Upper lobe of left lung (tissue), 6 donors: Measurements from ENCODE around the gene NDUFB11. TPM values are rescaled to one million over a fixed set of nuclear protein-coding genes. Genes with fewer than 3 reads are reported as not detected.
A peak's percentile ranks its signal among the peaks of the same experiment; 100 is the strongest.
"Not testable (repeated sequence)": the region's sequence is repeated elsewhere in the genome, so short reads cannot be mapped to it uniquely, and the experiment has no call there.

ENCODE experiments used
- ATAC-seq, 2 donors: fragments of 200-7000 bp; cut with Tn5 transposase; one replicate each; pipeline ENCODE4 v1.9.1; 2022; ENCODE audit warnings: mild to moderate bottlenecking in 2 of 2, moderate library complexity in 2 of 2; ENCODE audit not compliant: low FRiP score in 2 of 2
- DNase-seq, 2 donors: peaks; one replicate each; pipeline ENCODE4 v3.0.0-alpha.2; 2019 to 2020
- H3K27ac ChIP-seq, 4 donors: fragments of 200-600 bp; sonication (generic); one replicate each; pipeline ENCODE4 v1.5.1; 2016 to 2019
- H3K27me3 ChIP-seq, 4 donors: fragments of 200-600 bp; sonication (generic); one replicate each; pipeline ENCODE4 v1.5.1; 2017 to 2019
- H3K36me3 ChIP-seq, 4 donors: fragments of 200-600 bp; sonication (generic); one replicate each; pipeline ENCODE4 v1.5.1; 2016 to 2019
- H3K4me1 ChIP-seq, 4 donors: fragments of 200-600 bp; sonication (generic); one replicate each; pipeline ENCODE4 v1.5.1; 2018 to 2019
- H3K4me3 ChIP-seq, 4 donors: fragments of 200-600 bp; sonication (generic); one replicate each; pipeline ENCODE4 v1.5.1; 2017 to 2019; ENCODE audit warnings: mild to moderate bottlenecking in 2 of 4, moderate library complexity in 1 of 4
- H3K9me3 ChIP-seq, 4 donors: fragments of 200-600 bp; sonication (generic); one replicate each; pipeline ENCODE4 v1.5.1; 2018 to 2019
- EP300 ChIP-seq, 4 donors: sonication (generic); formaldehyde crosslinking; IDR thresholded peaks; one replicate each; pipeline ENCODE4 v1.5.1; 2017; ENCODE audit warnings: antibody characterized with exemption in 4 of 4, control low read depth in 2 of 4
- POLR2A ChIP-seq, 4 donors: fragments of 450-650 bp; IDR thresholded peaks; one replicate each; pipeline ENCODE4 v1.5.1; 2016 to 2017; ENCODE audit warnings: antibody characterized with exemption in 4 of 4, mild to moderate bottlenecking in 2 of 4
- POLR2AphosphoS5 ChIP-seq, 2 donors: sonication (generic); formaldehyde crosslinking; IDR thresholded peaks; one replicate each; pipeline ENCODE4 v1.5.1; 2017; ENCODE audit warnings: antibody characterized with exemption in 2 of 2
- WGBS, 2 donors: methylation state at CpG; one replicate each; pipeline ENCODE4 v1.1.5; 2017 to 2018; 5-methylcytosine and 5-hydroxymethylcytosine counted together
- total RNA-seq, 6 donors: library from RNA; depleted of rRNA in 4 of 6; stranded (reverse); fragments of >200 nt in 4 of 6; gene quantifications; one replicate each; pipeline versions ENCODE4 v1.1.0 to v1.2.1, GENCODE V29; 2016 to 2021
- TF ChIP-seq, protein P1 (sequence below), 6 experiments: fragments of 450-650 bp in 4 of 6; fragments of 200-600 bp in 2 of 6; sonication (generic) in 2 of 6; IDR thresholded peaks; one replicate each; pipeline ENCODE4 v1.5.1; 2016 to 2019; ENCODE audit warnings: antibody characterized with exemption in 6 of 6
- donor health status: DM: no; HTN: no; CAD: no; lungs with moderate emphysema.
- donor health status: DM: no; HTN: yes; CAD: no; lungs with severe emphysema.

NDUFB11 gene
- total RNA-seq, 6 donors from 2014 or later: 41.9 to 77.5 (median 66.7) TPM

DNA sequence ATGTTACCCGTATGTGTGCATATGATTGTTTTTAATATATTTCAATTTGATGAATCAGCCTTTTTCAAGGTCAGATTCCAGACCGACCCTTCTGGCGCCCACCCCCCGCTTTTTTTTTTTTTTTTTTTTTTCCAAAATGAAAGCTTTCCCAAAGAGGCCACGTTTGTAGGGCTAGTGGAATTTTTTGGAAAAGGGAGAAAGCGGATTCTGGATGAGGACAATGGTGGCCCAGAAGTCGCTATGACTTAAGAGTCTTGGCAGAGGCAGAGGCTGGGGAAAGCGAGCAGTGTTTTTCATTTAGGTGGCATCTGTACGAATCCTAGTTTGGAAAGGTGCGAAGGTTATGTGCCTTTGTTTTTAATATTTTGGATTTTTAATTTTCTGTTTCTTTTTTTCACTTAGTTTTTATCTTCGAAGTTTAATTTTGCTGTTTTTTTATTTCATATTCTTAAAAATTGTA, 14.6 kb downstream of the NDUFB11 start:
- H3K27ac ChIP-seq: peak overlapping the region; percentile 65 to 84 (median 82)
- H3K9me3 ChIP-seq: peaks cover 0 to 8% (median 0%) of the 10 kb centered on the region in 4 donors
- TF ChIP-seq, protein P1, sequence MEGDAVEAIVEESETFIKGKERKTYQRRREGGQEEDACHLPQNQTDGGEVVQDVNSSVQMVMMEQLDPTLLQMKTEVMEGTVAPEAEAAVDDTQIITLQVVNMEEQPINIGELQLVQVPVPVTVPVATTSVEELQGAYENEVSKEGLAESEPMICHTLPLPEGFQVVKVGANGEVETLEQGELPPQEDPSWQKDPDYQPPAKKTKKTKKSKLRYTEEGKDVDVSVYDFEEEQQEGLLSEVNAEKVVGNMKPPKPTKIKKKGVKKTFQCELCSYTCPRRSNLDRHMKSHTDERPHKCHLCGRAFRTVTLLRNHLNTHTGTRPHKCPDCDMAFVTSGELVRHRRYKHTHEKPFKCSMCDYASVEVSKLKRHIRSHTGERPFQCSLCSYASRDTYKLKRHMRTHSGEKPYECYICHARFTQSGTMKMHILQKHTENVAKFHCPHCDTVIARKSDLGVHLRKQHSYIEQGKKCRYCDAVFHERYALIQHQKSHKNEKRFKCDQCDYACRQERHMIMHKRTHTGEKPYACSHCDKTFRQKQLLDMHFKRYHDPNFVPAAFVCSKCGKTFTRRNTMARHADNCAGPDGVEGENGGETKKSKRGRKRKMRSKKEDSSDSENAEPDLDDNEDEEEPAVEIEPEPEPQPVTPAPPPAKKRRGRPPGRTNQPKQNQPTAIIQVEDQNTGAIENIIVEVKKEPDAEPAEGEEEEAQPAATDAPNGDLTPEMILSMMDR (IDR thresholded peaks at IDR 0.05): no peak
- no peak for TF ChIP-seq POLR2A (IDR thresholded peaks at IDR 0.05)
- TF ChIP-seq POLR2AphosphoS5 (IDR thresholded peaks at IDR 0.05): no peak
- TF ChIP-seq EP300 (IDR thresholded peaks at IDR 0.05): no peak
- H3K36me3 ChIP-seq: no peaks in the 10 kb centered on the region
- 27 to 48% methylated on average over 11 of the region's 11 CpGs for WGBS, 2 donors
- no peak for ATAC-seq
- peaks cover 0 to 9% (median 4%) of the 10 kb centered on the region in 4 donors for H3K4me1 ChIP-seq
- H3K27me3 ChIP-seq: no peaks in the 10 kb centered on the region
- H3K4me3 ChIP-seq: peak overlapping the region in 3 of 4 donors; percentile 52 to 62 (median 57)
- no peak for DNase-seq

DNA sequence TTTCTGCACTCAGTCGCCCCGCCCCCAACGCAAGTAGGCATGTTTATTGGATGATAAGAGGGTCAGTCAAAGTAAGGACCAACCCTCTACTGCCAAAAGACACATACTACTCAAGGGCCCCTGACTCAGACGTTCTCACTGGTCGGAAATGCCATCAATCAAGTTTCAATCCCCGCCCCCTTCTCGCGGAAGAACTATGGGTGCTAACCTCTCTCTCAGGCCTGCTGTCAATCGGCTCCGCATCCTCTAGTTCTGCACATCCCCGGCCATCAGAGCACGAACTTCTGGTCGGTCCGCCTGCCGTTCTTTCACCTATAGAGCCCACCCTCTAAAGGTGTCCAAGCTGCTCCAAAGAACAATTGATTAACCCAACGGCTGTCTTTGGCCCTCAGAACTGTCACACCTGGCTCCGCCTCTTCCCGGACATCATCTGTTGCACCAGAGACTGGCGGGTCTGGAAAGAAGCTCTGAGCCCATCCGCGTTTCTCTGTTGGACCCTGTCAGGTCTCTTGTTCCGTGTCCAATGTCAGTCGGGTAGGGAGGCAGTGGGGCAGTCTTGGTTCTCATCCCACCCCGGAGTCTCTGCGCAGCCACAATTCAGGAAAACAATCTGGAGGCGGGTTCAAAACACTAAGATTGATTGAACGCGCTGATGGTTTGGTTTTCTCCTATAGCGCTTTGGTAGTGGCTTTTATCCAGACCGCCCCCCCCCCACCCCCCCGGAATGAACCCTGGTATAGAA, 15.2 kb downstream of the NDUFB11 start:
- TF ChIP-seq, protein P1 (IDR thresholded peaks at IDR 0.05): no peak
- peak; percentile 34 to 70 for TF ChIP-seq POLR2AphosphoS5 (IDR thresholded peaks at IDR 0.05)
- peak in 2 of 4 donors; percentile 34 to 57 for TF ChIP-seq POLR2A (IDR thresholded peaks at IDR 0.05)
- DNase-seq (peak in 1 of 2 donors; percentile 88), ATAC-seq (peak; percentile 94 to 100)
- peak overlapping the region; percentile 65 to 84 (median 82) for H3K27ac ChIP-seq
- WGBS, 2 donors: 0 to 22% methylated on average over 9 to 31 of the region's 31 CpGs
- peak overlapping the region; percentile 47 to 62 (median 54) for H3K4me3 ChIP-seq
- peaks cover 0 to 9% (median 4%) of the 10 kb centered on the region in 4 donors for H3K4me1 ChIP-seq
- H3K27me3 ChIP-seq: no peaks in the 10 kb centered on the region
- peaks cover 0 to 8% (median 0%) of the 10 kb centered on the region in 4 donors for H3K9me3 ChIP-seq
- no peaks in the 10 kb centered on the region for H3K36me3 ChIP-seq

DNA sequence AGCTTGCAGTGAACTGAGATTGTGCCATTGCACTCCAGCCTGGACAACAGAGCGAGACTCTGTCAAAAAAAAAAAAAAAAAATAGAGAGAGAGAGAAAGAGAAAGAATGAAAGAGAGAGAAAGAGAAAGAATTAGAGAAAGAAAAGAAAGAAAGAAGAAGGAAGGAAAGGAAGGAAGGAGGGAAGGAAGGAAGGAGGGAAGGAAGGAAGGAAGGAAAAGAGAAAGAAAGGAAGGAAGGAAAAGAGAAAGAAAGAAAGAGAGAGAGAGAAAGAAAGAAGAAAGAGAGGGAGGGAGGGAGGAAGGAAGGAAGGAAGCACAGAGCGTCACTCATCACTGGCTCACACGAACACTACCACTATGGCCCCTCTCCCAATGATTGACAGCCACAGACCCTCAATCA, 20.0 kb downstream of the NDUFB11 start:
- not testable (repeated sequence) for H3K4me3 ChIP-seq, H3K27ac ChIP-seq, H3K27me3 ChIP-seq, ATAC-seq, DNase-seq, H3K36me3 ChIP-seq, H3K4me1 ChIP-seq, H3K9me3 ChIP-seq
- 71 to 86% methylated on average over 3 of the region's 3 CpGs for WGBS, 2 donors

DNA sequence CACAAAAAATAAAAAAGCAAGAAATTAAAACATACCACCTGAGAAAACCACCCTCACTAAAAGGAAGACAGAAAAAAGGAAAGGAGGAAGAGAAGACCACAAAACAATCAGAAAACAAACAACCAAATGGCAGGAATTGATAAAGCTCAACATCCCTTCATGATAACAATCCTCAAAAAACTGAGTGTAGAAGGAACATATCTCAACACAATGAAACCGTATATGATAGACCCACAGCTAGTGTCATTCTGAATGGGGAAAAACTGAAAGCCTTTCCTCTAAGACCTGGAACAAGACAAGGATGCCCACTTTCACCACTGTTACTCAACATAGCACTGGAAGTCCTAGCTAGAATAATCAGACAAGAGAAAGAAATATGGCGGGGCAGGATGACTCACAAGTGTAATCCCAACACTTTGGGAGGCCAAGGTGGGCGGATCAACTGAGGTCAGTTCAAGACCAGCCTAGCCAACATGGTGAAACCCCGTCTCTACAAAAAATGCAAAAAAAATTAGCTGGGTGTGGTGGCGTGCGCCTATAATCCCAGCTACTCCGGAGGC, 27.9 kb downstream of the NDUFB11 start:
- not testable (repeated sequence) for ATAC-seq, H3K27me3 ChIP-seq, DNase-seq, H3K4me1 ChIP-seq, H3K4me3 ChIP-seq, H3K27ac ChIP-seq, H3K36me3 ChIP-seq, H3K9me3 ChIP-seq
- WGBS, 2 donors: 92 to 95% methylated on average over 6 to 7 of the region's 7 CpGs

DNA sequence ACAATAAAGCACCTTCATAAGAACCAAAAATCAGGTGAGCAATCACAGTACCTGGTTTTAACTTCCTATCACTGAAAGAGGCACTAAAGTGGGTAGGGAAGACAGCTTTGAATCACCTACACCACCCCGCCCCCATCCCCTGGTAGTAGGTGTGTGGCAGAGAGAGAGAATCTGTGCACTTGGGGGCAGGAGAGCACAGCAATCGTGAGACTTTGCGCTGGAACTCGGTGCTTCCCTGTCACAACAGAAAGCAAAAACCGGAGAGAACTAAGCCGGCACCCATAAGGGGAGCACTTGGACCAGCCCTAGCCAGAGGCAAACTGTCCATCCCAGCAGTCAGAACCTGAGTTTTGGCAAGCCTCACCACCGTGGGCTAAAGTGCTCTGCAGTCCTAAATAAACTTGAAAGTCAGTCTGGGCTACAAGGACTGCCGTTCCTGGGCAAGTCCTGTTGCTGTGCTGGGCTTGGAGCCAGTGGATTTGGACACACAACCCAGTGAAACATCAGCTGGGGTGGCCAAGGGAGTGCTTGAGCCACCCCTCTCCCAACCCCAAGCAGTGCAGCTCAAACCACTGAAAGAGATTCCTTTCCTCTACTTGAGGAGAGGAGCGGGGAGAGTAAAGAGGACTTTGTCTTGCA, 32.1 kb downstream of the NDUFB11 start:
- Histone ChIP-seq H3K27me3 (no peaks in the 10 kb centered on the region), H3K36me3 (no peaks in the 10 kb centered on the region), H3K27ac (no peak overlapping the region), H3K9me3 (no peaks in the 10 kb centered on the region), H3K4me3 (peak overlapping the region in 1 of 4 donors; percentile 10), H3K4me1 (no peaks in the 10 kb centered on the region)
- peak in 1 of 2 donors; percentile 55 for DNase-seq
- WGBS, 2 donors: 61 to 64% methylated on average over 4 to 8 of the region's 9 CpGs
- peak in 1 of 2 donors; percentile 43 for ATAC-seq
- TF ChIP-seq EP300 (IDR thresholded peaks at IDR 0.05): no peak
- TF ChIP-seq, protein P1 (IDR thresholded peaks at IDR 0.05): no peak
- no peak for TF ChIP-seq POLR2A (IDR thresholded peaks at IDR 0.05)
- no peak for TF ChIP-seq POLR2AphosphoS5 (IDR thresholded peaks at IDR 0.05)

DNA sequence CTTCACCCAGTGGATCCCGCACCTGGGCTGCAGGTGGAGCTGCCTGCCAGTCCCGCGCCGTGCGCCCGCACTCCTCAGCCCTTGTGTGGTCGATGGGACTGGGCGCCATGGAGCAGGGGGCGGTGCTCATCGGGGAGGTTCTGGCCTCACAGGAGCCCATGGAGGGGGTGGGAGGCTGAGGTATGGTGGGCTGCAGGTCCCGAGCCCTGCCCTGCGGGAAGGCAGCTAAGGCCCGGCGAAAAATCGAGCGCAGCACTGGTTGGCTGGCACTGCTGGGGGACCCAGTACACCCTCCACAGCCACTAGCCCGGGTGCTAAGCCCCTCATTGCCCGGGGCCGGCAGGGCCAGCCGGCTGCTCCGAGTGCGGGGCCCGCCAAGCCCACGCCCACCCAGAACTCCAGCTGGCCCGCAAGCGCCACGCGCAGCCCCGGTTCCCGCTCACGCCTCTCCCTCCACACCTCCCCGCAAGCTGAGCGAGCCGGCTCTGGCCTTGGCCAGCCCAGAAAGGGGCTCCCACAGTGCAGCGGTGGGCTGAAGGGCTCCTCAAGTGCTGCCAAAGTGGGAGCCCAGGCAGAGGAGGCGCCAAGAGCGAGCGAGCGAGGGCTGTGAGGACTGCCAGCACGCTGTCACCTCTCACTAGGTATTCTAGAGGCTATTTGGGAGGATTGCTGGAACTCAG, 33.4 kb downstream of the NDUFB11 start:
- H3K27ac ChIP-seq, ATAC-seq, H3K36me3 ChIP-seq, H3K9me3 ChIP-seq, H3K4me3 ChIP-seq, H3K27me3 ChIP-seq, H3K4me1 ChIP-seq: not testable (repeated sequence)
- WGBS, 2 donors: 91 to 95% methylated on average over 5 to 40 of the region's 40 CpGs
- peak in 1 of 2 donors; percentile 51 for DNase-seq
